Gastroesophageal sphincter (tissue), 3 donors: ENCODE results near the gene JPT2.

Experiments used
- POLR2AphosphoS5 ChIP-seq: sonication (generic); formaldehyde crosslinking; IDR thresholded peaks from one replicate; pipeline ENCODE4 v1.6.1; 2017; ENCODE audit warnings: antibody characterized with exemption
- TF ChIP-seq, protein P1 (sequence below), 4 experiments: fragments of 200-600 bp in 2 of 4; fragments of 450-650 bp in 2 of 4; sonication (generic) in 1 of 4; IDR thresholded peaks; one replicate each; pipeline ENCODE4 v1.5.1; 2017 to 2019; ENCODE audit warnings: antibody characterized with exemption in 4 of 4, mild to moderate bottlenecking in 2 of 4, moderate library complexity in 2 of 4

DNA sequence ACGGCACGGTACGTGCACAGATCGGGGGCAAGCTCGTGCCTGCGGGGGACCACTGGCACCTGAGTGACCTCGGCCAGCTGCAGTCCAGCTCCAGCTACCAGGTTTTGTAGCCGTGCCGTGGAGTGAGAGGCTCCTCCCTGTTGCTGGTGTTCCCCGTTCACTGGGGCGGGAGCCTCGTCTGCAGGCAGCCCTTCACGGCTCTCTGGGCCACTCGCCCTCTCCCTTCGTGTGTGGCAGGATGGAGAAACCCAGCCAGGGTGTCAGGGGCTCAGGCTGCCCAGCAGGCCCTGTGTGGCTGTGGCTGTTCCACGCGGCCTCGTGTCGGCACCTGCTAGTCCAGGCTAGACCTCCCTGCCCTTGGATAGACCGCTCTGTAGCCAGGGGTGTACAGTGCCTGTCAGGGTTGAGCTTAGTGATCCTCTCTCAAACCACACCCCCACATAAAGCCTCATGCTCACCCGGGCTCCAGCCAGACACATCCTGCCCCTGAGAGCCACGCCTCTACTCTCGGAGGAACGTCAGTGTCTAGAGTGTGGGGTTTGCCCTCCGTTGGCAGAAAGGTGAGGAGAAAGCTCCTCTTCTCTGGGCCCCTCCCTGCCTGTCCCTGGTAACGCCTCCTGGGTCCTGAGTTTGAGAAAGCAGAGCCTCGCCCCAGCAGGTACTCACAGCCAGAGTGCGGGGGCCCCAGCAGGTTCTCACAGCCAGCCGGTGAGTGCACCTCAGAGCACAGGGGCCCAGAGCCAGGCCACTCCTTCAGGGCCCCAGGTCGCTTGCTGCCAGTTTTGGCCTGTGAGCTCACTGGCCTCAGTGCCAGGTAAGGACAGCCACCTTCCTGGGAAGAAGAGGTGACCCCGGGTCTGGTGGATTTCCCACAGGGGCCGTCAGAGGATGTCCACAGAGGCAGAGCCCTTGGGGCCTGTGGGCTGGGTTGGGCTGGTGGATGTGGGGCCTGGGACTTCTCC is 65.6 kb downstream of the JPT2 start:
- TF ChIP-seq, protein P1, sequence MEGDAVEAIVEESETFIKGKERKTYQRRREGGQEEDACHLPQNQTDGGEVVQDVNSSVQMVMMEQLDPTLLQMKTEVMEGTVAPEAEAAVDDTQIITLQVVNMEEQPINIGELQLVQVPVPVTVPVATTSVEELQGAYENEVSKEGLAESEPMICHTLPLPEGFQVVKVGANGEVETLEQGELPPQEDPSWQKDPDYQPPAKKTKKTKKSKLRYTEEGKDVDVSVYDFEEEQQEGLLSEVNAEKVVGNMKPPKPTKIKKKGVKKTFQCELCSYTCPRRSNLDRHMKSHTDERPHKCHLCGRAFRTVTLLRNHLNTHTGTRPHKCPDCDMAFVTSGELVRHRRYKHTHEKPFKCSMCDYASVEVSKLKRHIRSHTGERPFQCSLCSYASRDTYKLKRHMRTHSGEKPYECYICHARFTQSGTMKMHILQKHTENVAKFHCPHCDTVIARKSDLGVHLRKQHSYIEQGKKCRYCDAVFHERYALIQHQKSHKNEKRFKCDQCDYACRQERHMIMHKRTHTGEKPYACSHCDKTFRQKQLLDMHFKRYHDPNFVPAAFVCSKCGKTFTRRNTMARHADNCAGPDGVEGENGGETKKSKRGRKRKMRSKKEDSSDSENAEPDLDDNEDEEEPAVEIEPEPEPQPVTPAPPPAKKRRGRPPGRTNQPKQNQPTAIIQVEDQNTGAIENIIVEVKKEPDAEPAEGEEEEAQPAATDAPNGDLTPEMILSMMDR (IDR thresholded peaks at IDR 0.05), result no peak
- no peak for TF ChIP-seq POLR2AphosphoS5
